ENCODE results near the gene C16orf86.

DNA sequence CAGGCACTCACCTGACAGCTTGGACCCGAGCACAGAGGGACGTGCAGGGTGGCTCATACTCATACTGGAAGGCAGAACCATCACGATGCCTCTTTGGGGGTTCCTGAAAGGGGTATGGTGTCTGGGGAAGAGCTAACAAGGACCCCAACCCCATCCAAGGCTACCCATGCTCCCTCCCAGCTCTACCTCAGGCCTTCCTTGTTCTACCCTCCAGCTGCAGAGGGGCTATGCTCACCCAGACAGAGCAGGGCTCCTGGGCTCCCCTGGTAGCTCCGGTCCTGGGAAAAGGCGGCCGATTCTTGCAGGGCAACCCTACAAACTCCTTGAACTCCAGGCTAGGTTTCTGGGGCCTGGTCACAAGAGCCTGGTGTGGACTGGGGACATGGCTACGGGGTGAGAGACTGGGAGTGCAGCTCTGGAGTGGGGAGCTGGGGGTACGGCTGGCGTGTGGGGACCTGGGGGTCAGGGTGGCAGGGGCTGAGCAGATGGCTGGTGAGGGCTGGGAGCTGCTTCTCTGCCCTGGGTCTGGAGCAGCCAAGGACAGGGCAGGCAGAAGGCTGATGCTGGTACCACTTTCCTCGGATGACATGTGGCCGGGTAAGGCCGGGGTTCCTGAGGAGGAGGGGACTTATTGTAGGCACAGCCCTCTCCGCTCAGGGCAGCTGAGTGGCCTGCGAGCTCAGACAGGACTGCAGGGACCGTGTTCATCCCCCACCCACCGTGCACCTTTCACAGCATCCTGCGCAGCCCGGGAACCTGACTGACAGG is 8.7 kb upstream of the C16orf86 start:
- TF ChIP-seq, protein P1, sequence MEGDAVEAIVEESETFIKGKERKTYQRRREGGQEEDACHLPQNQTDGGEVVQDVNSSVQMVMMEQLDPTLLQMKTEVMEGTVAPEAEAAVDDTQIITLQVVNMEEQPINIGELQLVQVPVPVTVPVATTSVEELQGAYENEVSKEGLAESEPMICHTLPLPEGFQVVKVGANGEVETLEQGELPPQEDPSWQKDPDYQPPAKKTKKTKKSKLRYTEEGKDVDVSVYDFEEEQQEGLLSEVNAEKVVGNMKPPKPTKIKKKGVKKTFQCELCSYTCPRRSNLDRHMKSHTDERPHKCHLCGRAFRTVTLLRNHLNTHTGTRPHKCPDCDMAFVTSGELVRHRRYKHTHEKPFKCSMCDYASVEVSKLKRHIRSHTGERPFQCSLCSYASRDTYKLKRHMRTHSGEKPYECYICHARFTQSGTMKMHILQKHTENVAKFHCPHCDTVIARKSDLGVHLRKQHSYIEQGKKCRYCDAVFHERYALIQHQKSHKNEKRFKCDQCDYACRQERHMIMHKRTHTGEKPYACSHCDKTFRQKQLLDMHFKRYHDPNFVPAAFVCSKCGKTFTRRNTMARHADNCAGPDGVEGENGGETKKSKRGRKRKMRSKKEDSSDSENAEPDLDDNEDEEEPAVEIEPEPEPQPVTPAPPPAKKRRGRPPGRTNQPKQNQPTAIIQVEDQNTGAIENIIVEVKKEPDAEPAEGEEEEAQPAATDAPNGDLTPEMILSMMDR (IDR thresholded peaks at IDR 0.05) = no peak
- no peak for TF ChIP-seq POLR2A (IDR thresholded peaks at IDR 0.05)
- TF ChIP-seq EP300 (IDR thresholded peaks at IDR 0.05) = no peak
